Smooth muscle cell (in vitro differentiated cells): ENCODE data around the gene NUDT5. TPM values are rescaled to one million over a fixed set of nuclear protein-coding genes. Genes with fewer than 3 reads are reported as not detected.

ENCODE experiments used
- DNase-seq: peaks from one replicate; lab custom pipeline; 2025; ENCODE audit not compliant: unreplicated experiment; lab: John Stamatoyannopoulos, UW
- H2AFZ ChIP-seq: fragments of 200-600 bp; sonication (generic); 2 replicates; pipeline ENCODE4 v1.6.0; 2016; ENCODE audit warnings: antibody characterized with exemption, low read depth, mild to moderate bottlenecking
- H3F3A ChIP-seq: fragments of 200-600 bp; sonication (generic); 2 replicates; pipeline ENCODE4 v1.6.0; 2017; ENCODE audit warnings: antibody characterized with exemption, low read depth
- H3K27ac ChIP-seq: fragments of 200-600 bp; sonication (generic); 2 replicates; pipeline ENCODE4 v1.5.1; 2016; ENCODE audit warnings: low read depth, mild to moderate bottlenecking
- H3K27me3 ChIP-seq: fragments of 200-600 bp; sonication (generic); 2 replicates; pipeline ENCODE4 v1.6.1; 2016; ENCODE audit warnings: low read depth, mild to moderate bottlenecking
- H3K36me3 ChIP-seq: fragments of 200-600 bp; sonication (generic); 2 replicates; pipeline ENCODE4 v1.5.1; 2016; ENCODE audit warnings: low read depth
- H3K4me1 ChIP-seq: fragments of 200-600 bp; sonication (generic); 2 replicates; pipeline ENCODE4 v1.5.1; 2016; ENCODE audit warnings: low read depth
- H3K4me2 ChIP-seq: fragments of 200-600 bp; sonication (generic); 2 replicates; pipeline ENCODE4 v1.6.0; 2016; ENCODE audit warnings: mild to moderate bottlenecking
- H3K4me3 ChIP-seq: fragments of 200-600 bp; sonication (generic); 2 replicates; pipeline ENCODE4 v1.5.1; 2016; ENCODE audit warnings: mild to moderate bottlenecking
- H3K79me2 ChIP-seq: fragments of 200-600 bp; sonication (generic); 2 replicates; pipeline ENCODE4 v1.6.0; 2016; ENCODE audit warnings: low read depth, mild to moderate bottlenecking
- H3K9ac ChIP-seq: fragments of 200-600 bp; sonication (generic); 2 replicates; pipeline ENCODE4 v1.6.0; 2016; ENCODE audit warnings: low read depth
- H3K9me3 ChIP-seq: fragments of 200-600 bp; sonication (generic); replicated peaks from 2 replicates; pipeline ENCODE4 v1.5.1; 2016; ENCODE audit warnings: low read depth
- H4K20me1 ChIP-seq: fragments of 200-600 bp; sonication (generic); 2 replicates; pipeline ENCODE4 v1.6.0; 2016; ENCODE audit warnings: low read depth
- CTCF ChIP-seq: fragments of 200-600 bp; sonication (generic); IDR thresholded peaks from 2 replicates; pipeline ENCODE4 v1.5.1; 2017; ENCODE audit warnings: borderline replicate concordance, mild to moderate bottlenecking, antibody characterized with exemption; ENCODE audit not compliant: insufficient read depth, poor library complexity, severe bottlenecking
- WGBS: methylation state at CpG from one replicate; pipeline ENCODE4 v1.1.7; 2016; ENCODE audit warnings: low lambda C conversion rate; 5-methylcytosine and 5-hydroxymethylcytosine counted together
- polyA plus RNA-seq: library from polyadenylated mRNA; unstranded; fragments of >200 nt; fragmentation: Nextera tagmentation; extraction: Ambion mirVana; gene quantifications from 2 replicates; pipeline ENCODE4 v1.2.1, GENCODE V29; 2016
- total RNA-seq: library from RNA; depleted of rRNA; stranded (reverse); fragments of >200 nt; gene quantifications from 2 replicates; pipeline ENCODE4 v1.2.3, GENCODE V29; 2014

Gene NUDT5
- total and polyA plus RNA-seq, 2 experiments from 2014 or later: 64.8 to 89.6 TPM

- 97% methylated on average over 5 of the region's 5 CpGs for WGBS
- H3K4me2 ChIP-seq: no peak overlapping the region
- TF ChIP-seq CTCF: no peak
- H3K4me3 ChIP-seq: no peak overlapping the region
- DNase-seq: no peak
- peaks cover 11% of the 10 kb centered on the region for H3K36me3 ChIP-seq
- no peak overlapping the region for H2AFZ ChIP-seq
- no peaks in the 10 kb centered on the region for H3K27me3 ChIP-seq
- peaks cover 26% of the 10 kb centered on the region for H4K20me1 ChIP-seq
- no peak overlapping the region for H3K9ac ChIP-seq
- H3K4me1 ChIP-seq: peaks cover 7% of the 10 kb centered on the region
- peaks cover 80% of the 10 kb centered on the region for H3K79me2 ChIP-seq
- no peaks in the 10 kb centered on the region for H3K9me3 ChIP-seq
- no peak overlapping the region for H3K27ac ChIP-seq
- no peaks in the 10 kb centered on the region for H3F3A ChIP-seq
Observed at GRCh38 chr10:12200850-12201249, 5.2 kb upstream of the NUDT5 start.

GRCh38 chr10:12198156-12198555 lies 2.5 kb upstream of the NUDT5 start:
- Histone ChIP-seq H3F3A (no peaks in the 10 kb centered on the region), H3K4me3 (no peak overlapping the region), H3K79me2 (peaks cover 82% of the 10 kb centered on the region), H3K36me3 (peaks cover 11% of the 10 kb centered on the region), H2AFZ (no peak overlapping the region), H3K9me3 (no peaks in the 10 kb centered on the region), H3K27me3 (no peaks in the 10 kb centered on the region), H3K4me2 (no peak overlapping the region), H3K4me1 (peaks cover 18% of the 10 kb centered on the region), H4K20me1 (peaks cover 13% of the 10 kb centered on the region), H3K27ac (no peak overlapping the region), H3K9ac (no peak overlapping the region)
- TF ChIP-seq CTCF: no peak
- 99% methylated on average over 2 of the region's 2 CpGs for WGBS
- DNase-seq: no peak

- no peak for TF ChIP-seq CTCF
- peak overlapping the region; percentile 92 for H3K27ac ChIP-seq
- no peaks in the 10 kb centered on the region for H3K9me3 ChIP-seq
- peaks cover 11% of the 10 kb centered on the region for H3K36me3 ChIP-seq
- WGBS: 10% methylated on average over 15 of the region's 15 CpGs
- no peak for DNase-seq
- peak overlapping the region; percentile 83 for H3K4me2 ChIP-seq
- peak overlapping the region; percentile 98 for H2AFZ ChIP-seq
- peaks cover 90% of the 10 kb centered on the region for H3K79me2 ChIP-seq
- no peaks in the 10 kb centered on the region for H3F3A ChIP-seq
- peak overlapping the region; percentile 76 for H3K4me3 ChIP-seq
- peaks cover 18% of the 10 kb centered on the region for H3K4me1 ChIP-seq
- H3K27me3 ChIP-seq: no peaks in the 10 kb centered on the region
- peaks cover 7% of the 10 kb centered on the region for H4K20me1 ChIP-seq
- H3K9ac ChIP-seq: peak overlapping the region; percentile 90
Observed at GRCh38 chr10:12196531-12197211, 980 bp upstream of the NUDT5 start.

- no peaks in the 10 kb centered on the region for H3F3A ChIP-seq
- no peaks in the 10 kb centered on the region for H3K27me3 ChIP-seq
- no peak for DNase-seq
- peak overlapping the region; percentile 92 for H3K27ac ChIP-seq
- H3K36me3 ChIP-seq: peaks cover 11% of the 10 kb centered on the region
- H3K4me2 ChIP-seq: peak overlapping the region; percentile 83
- H3K79me2 ChIP-seq: peaks cover 90% of the 10 kb centered on the region
- H4K20me1 ChIP-seq: peaks cover 7% of the 10 kb centered on the region
- H3K9me3 ChIP-seq: no peaks in the 10 kb centered on the region
- peak overlapping the region; percentile 90 for H3K9ac ChIP-seq
- peaks cover 18% of the 10 kb centered on the region for H3K4me1 ChIP-seq
- peak overlapping the region; percentile 76 for H3K4me3 ChIP-seq
- 2% methylated on average over 12 of the region's 12 CpGs for WGBS
- peak overlapping the region; percentile 98 for H2AFZ ChIP-seq
- TF ChIP-seq CTCF: no peak
Observed at GRCh38 chr10:12195281-12195602, 449 bp downstream of the NUDT5 start.
